ENCODE data around the gene ESPNL.

DNA sequence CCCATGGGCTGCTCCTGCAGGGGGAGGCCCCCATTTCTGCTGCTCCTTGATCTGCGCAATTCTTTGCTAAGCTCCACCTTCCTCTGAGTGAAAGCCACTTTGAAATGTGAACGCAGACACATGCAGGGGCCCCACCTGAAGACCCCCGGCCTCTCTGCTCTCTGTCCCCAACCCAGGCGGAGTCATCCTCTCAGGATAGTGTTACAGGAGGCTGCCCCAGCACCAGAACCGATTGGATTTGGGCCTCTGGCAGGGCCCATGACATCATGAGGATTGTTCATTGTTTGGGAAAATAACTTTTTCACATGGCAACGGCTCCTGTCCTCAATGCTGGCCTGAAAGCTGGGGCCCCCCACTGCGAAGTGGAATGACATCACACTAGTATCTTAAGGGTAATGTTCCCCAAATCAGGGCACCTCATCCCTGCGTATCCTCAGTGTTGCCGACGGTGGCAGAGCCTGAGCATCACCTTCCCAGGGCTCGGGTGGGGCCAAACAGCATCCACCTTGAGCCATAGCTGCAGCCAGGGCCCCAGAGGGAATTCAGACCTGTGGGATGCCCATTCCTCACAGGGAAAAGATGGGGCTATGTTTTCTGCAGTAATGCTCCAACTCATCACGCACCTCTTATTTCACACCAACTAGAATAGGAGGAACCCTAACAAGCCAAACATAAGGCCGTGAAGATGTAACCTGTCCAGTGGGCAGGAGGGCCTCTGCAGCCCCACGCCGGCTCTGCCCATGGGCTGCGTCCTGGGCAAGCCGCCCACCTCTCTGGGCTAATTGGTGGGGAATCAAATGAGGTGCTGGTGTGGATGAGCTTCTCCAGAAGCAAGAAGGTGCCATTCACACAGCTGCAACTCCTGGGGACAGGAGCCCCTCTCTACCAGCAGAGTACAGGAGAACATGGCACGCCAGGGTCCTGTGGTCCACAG lies 55.9 kb downstream of the ESPNL start:
- TF ChIP-seq, protein P1, sequence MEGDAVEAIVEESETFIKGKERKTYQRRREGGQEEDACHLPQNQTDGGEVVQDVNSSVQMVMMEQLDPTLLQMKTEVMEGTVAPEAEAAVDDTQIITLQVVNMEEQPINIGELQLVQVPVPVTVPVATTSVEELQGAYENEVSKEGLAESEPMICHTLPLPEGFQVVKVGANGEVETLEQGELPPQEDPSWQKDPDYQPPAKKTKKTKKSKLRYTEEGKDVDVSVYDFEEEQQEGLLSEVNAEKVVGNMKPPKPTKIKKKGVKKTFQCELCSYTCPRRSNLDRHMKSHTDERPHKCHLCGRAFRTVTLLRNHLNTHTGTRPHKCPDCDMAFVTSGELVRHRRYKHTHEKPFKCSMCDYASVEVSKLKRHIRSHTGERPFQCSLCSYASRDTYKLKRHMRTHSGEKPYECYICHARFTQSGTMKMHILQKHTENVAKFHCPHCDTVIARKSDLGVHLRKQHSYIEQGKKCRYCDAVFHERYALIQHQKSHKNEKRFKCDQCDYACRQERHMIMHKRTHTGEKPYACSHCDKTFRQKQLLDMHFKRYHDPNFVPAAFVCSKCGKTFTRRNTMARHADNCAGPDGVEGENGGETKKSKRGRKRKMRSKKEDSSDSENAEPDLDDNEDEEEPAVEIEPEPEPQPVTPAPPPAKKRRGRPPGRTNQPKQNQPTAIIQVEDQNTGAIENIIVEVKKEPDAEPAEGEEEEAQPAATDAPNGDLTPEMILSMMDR (IDR thresholded peaks at IDR 0.05): no peak
- TF ChIP-seq POLR2A (IDR thresholded peaks at IDR 0.05): no peak
